IMR-90 (cell line): ENCODE data around the gene SSTR4. TPM values are rescaled to one million over a fixed set of nuclear protein-coding genes. Genes with fewer than 3 reads are reported as not detected.

Source experiments
- ATAC-seq: fragments of 200-7000 bp; cut with Tn5 transposase; 2 replicates; pipeline ENCODE4 v1.9.1; 2020; ENCODE audit warnings: low read depth, mild to moderate bottlenecking, moderate library complexity
- BruUV-seq: library from RNA; stranded (reverse); fragments of 400-500 nt; replicated peaks from 2 replicates; lab custom pipeline; 2021; lab: Mats Ljungman, UMichigan
- CTCF ChIA-PET: fragments of 300-600 bp; formaldehyde crosslinking; extraction: SDS; loops from one replicate; lab custom pipeline; 2021; ENCODE audit warnings: antibody characterized with exemption; lab: Yijun Ruan, JAX
- POLR2A ChIA-PET: fragments of 300-600 bp; sonication (Branson Sonifier 250); formaldehyde crosslinking; loops from one replicate; lab custom pipeline; 2022; ENCODE audit warnings: antibody characterized with exemption; ENCODE audit not compliant: unreplicated experiment; lab: Charles Lee
- DNase-seq: peaks from one replicate; pipeline ENCODE4 v3.0.0; 2013
- H2AFZ ChIP-seq: replicated peaks from 2 replicates; pipeline ENCODE3; 2013; ENCODE audit warnings: low read length, mild to moderate bottlenecking; ENCODE audit not compliant: poor library complexity
- H2AK5ac ChIP-seq: 2 replicates; pipeline ENCODE4 v1.6.1; 2013; ENCODE audit warnings: low read depth, low read length, inconsistent platforms
- H2AK9ac ChIP-seq: replicated peaks from 2 replicates; pipeline ENCODE3; 2013; ENCODE audit warnings: mild to moderate bottlenecking, low read depth, low read length, moderate library complexity; ENCODE audit not compliant: poor library complexity
- H2BK120ac ChIP-seq: 2 replicates; pipeline ENCODE4 v1.6.1; 2013; ENCODE audit warnings: low read depth, low read length, inconsistent platforms
- H2BK15ac ChIP-seq: 3 replicates; pipeline ENCODE4 v1.6.1; 2013; ENCODE audit warnings: low read depth, low read length, inconsistent platforms
- H2BK20ac ChIP-seq: 2 replicates; pipeline ENCODE4 v1.6.1; 2013; ENCODE audit warnings: low read depth, mild to moderate bottlenecking, inconsistent platforms, low read length, moderate library complexity
- H2BK5ac ChIP-seq: 2 replicates; pipeline ENCODE4 v1.6.1; 2013; ENCODE audit warnings: mild to moderate bottlenecking, low read depth, low read length, inconsistent platforms; ENCODE audit not compliant: poor library complexity, severe bottlenecking
- H3K14ac ChIP-seq: replicated peaks from 2 replicates; pipeline ENCODE4 v1.6.1; 2013; ENCODE audit warnings: low read depth, low read length, inconsistent platforms
- H3K18ac ChIP-seq: 2 replicates; pipeline ENCODE4 v1.6.1; 2013; ENCODE audit warnings: low read depth, low read length, control low read depth
- H3K23ac ChIP-seq: 2 replicates; pipeline ENCODE4 v1.6.1; 2013; ENCODE audit warnings: low read depth, low read length, inconsistent platforms
- H3K27ac ChIP-seq: 2 replicates; pipeline ENCODE4 v1.5.1; 2013; ENCODE audit warnings: mild to moderate bottlenecking, control low read depth, low read length; ENCODE audit not compliant: insufficient read depth
- H3K27me3 ChIP-seq: 2 replicates; pipeline ENCODE4 v1.6.1; 2013; ENCODE audit warnings: low read length; ENCODE audit not compliant: control insufficient read depth, insufficient read depth
- H3K36me3 ChIP-seq: 2 replicates; pipeline ENCODE4 v1.6.1; 2013; ENCODE audit warnings: low read length, mixed read lengths; ENCODE audit not compliant: control insufficient read depth, insufficient read depth
- H3K4ac ChIP-seq: 2 replicates; pipeline ENCODE4 v1.6.1; 2013; ENCODE audit warnings: low read depth, low read length, inconsistent platforms
- H3K4me1 ChIP-seq: 2 replicates; pipeline ENCODE4 v1.6.1; 2013; ENCODE audit warnings: low read length, mixed read lengths; ENCODE audit not compliant: control insufficient read depth, insufficient read depth
- H3K4me2 ChIP-seq: 2 replicates; pipeline ENCODE4 v1.6.1; 2013; ENCODE audit warnings: low read depth, mild to moderate bottlenecking, control low read depth, low read length, moderate library complexity
- H3K4me3 ChIP-seq: 2 replicates; pipeline ENCODE4 v1.5.1; 2013; ENCODE audit warnings: low read depth, mild to moderate bottlenecking, control low read depth, low read length, moderate library complexity; ENCODE audit not compliant: insufficient read depth
- H3K56ac ChIP-seq: 2 replicates; pipeline ENCODE4 v1.6.1; 2013; ENCODE audit warnings: low read length, inconsistent platforms; ENCODE audit not compliant: insufficient read depth; ENCODE audit errors: extremely low read depth
- H3K79me1 ChIP-seq, 2 experiments: 2 replicates each; pipeline ENCODE4 v1.6.1; 2013; ENCODE audit warnings: low read length in 2 of 2, inconsistent platforms in 1 of 2, low read depth in 1 of 2
- H3K9ac ChIP-seq: 2 replicates; pipeline ENCODE4 v1.6.1; 2013; ENCODE audit warnings: low read depth, low read length, control low read depth
- H3K9me1 ChIP-seq: 2 replicates; pipeline ENCODE4 v1.6.1; 2013; ENCODE audit warnings: low read length, inconsistent platforms; ENCODE audit not compliant: insufficient read depth
- H3K9me3 ChIP-seq: 2 replicates; pipeline ENCODE4 v1.6.1; 2013; ENCODE audit warnings: low read length; ENCODE audit not compliant: control insufficient read depth, insufficient read depth
- H4K20me1 ChIP-seq: 2 replicates; pipeline ENCODE4 v1.6.1; 2013; ENCODE audit warnings: low read length, inconsistent platforms; ENCODE audit not compliant: insufficient read depth
- H4K5ac ChIP-seq: 2 replicates; pipeline ENCODE4 v1.6.1; 2013; ENCODE audit warnings: mild to moderate bottlenecking, low read depth, low read length, control low read depth
- H4K8ac ChIP-seq, 2 experiments: 2 replicates each; pipeline ENCODE4 v1.6.1; 2013; ENCODE audit warnings: low read depth in 2 of 2, low read length in 2 of 2, control low read depth in 1 of 2, inconsistent platforms in 1 of 2
- H4K91ac ChIP-seq: 2 replicates; pipeline ENCODE4 v1.6.1; 2013; ENCODE audit warnings: low read depth, low read length, inconsistent platforms; ENCODE audit not compliant: insufficient read depth
- MAZ ChIP-seq: IDR thresholded peaks from 2 replicates; pipeline ENCODE4 v1.6.1; 2012; ENCODE audit warnings: low read depth, mild to moderate bottlenecking, low read length, improper control_type of control experiment, moderate library complexity, borderline replicate concordance
- RFX5 ChIP-seq: IDR thresholded peaks from 2 replicates; pipeline ENCODE4 v1.8.0; 2012; ENCODE audit warnings: low read depth, mild to moderate bottlenecking, low read length, moderate library complexity
- WGBS, 2 experiments: methylation state at CpG; one replicate each; pipeline versions ENCODE4 v1.1.5 to v1.1.7; 2013; ENCODE audit warnings: missing lambda C conversion rate in 2 of 2; ENCODE audit not compliant: insufficient read length in 1 of 2; ENCODE audit errors: extremely low coverage in 2 of 2; 5-methylcytosine and 5-hydroxymethylcytosine counted together
- dilution Hi-C: fragments of 300-500 bp; cut with HindIII; formaldehyde crosslinking; loops from one replicate; pipeline ENCODE4 v1.14.3; 2018; ENCODE audit warnings: low sequenced_read_pairs; ENCODE audit not compliant: unreplicated experiment
- in situ Hi-C: fragments of 300-500 bp; cut with MboI; formaldehyde crosslinking; loops from 3 replicates; pipeline ENCODE4 v1.14.3; 2019; ENCODE audit warnings: low sequenced_read_pairs, inconsistent platforms, mixed read lengths
- intact Hi-C: fragments of 100-400 bp; cut with micrococcal nuclease; formaldehyde crosslinking; loops from 2 replicates; pipeline ENCODE4 v1.10.0; 2022
- polyA plus RNA-seq, 3 experiments: library from polyadenylated mRNA; depleted of rRNA; stranded (reverse); fragments of >200 nt; gene quantifications; 2 replicates each; pipeline ENCODE4 v1.2.3, GENCODE V29; 2012; ENCODE audit warnings: low replicate concordance in 1 of 3
- total RNA-seq: library from RNA; depleted of rRNA; stranded (reverse); fragments of >200 nt; gene quantifications from 2 replicates; pipeline ENCODE4 v1.2.3, GENCODE V29; 2012
- TF ChIP-seq, protein P1 (sequence below): conservative IDR thresholded peaks from 2 replicates; pipeline ENCODE4 v1.5.1; 2012; ENCODE audit warnings: mild to moderate bottlenecking, low read depth, low read length, improper control_type of control experiment
- TF ChIP-seq, protein P2 (sequence below): fragments of 150-350 bp; IDR thresholded peaks from 2 replicates; pipeline ENCODE4 v1.6.1; 2016; ENCODE audit warnings: low read depth, mild to moderate bottlenecking, low read length, moderate library complexity, borderline replicate concordance

Gene SSTR4
- total and polyA plus RNA-seq, 2 of the 4 experiments (the other 2 are of a cell fraction) = not detected

DNA sequence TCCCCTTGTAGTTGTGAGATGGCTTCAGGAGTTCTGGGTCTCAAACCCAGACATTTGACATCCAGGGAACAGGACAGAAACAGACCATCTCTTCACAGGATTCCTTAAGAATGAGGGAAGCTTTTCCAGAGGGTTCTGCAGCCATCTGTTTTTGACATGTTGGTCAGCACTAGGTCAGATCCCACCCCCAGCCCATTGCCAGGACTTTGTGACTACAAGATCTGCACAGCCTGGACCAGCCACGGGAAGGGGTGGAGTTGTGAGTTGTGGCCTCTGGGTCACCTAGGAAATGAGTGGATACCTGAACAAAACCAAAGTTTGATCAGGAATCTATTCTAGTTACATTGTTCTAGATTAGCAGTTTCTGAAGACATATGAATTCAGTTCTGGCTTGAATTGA lies 39.2 kb upstream of the SSTR4 start:
- Histone ChIP-seq H3K23ac (no peak overlapping the region), H4K91ac (no peak overlapping the region), H3K4me1 (no peaks in the 10 kb centered on the region), H3K27me3 (peaks cover under 1% of the 10 kb centered on the region), H2BK20ac (no peak overlapping the region), H3K9me1 (no peaks in the 10 kb centered on the region), H4K8ac (no peak overlapping the region), H3K14ac (no peak overlapping the region), H2BK120ac (no peak overlapping the region), H2AK9ac (no peak overlapping the region), H3K9me3 (no peaks in the 10 kb centered on the region), H2AFZ (no peak overlapping the region), H3K36me3 (no peaks in the 10 kb centered on the region), H2AK5ac (no peak overlapping the region), H3K27ac (no peak overlapping the region), H3K4me2 (no peak overlapping the region), H3K9ac (no peak overlapping the region), H2BK5ac (no peak overlapping the region), H3K4ac (no peak overlapping the region), H3K18ac (no peak overlapping the region), H3K56ac (no peak overlapping the region), H4K20me1 (no peaks in the 10 kb centered on the region), H4K5ac (no peak overlapping the region), H3K79me1 (no peaks in the 10 kb centered on the region), H2BK15ac (no peak overlapping the region), H3K4me3 (no peak overlapping the region)
- CTCF ChIA-PET = no interaction called here
- TF ChIP-seq RFX5 = no peak
- TF ChIP-seq, protein P1, sequence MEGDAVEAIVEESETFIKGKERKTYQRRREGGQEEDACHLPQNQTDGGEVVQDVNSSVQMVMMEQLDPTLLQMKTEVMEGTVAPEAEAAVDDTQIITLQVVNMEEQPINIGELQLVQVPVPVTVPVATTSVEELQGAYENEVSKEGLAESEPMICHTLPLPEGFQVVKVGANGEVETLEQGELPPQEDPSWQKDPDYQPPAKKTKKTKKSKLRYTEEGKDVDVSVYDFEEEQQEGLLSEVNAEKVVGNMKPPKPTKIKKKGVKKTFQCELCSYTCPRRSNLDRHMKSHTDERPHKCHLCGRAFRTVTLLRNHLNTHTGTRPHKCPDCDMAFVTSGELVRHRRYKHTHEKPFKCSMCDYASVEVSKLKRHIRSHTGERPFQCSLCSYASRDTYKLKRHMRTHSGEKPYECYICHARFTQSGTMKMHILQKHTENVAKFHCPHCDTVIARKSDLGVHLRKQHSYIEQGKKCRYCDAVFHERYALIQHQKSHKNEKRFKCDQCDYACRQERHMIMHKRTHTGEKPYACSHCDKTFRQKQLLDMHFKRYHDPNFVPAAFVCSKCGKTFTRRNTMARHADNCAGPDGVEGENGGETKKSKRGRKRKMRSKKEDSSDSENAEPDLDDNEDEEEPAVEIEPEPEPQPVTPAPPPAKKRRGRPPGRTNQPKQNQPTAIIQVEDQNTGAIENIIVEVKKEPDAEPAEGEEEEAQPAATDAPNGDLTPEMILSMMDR = no peak
- no peak for TF ChIP-seq MAZ
- TF ChIP-seq, protein P2, sequence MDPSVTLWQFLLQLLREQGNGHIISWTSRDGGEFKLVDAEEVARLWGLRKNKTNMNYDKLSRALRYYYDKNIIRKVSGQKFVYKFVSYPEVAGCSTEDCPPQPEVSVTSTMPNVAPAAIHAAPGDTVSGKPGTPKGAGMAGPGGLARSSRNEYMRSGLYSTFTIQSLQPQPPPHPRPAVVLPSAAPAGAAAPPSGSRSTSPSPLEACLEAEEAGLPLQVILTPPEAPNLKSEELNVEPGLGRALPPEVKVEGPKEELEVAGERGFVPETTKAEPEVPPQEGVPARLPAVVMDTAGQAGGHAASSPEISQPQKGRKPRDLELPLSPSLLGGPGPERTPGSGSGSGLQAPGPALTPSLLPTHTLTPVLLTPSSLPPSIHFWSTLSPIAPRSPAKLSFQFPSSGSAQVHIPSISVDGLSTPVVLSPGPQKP = no peak
- intact Hi-C loops = no loop called here
- in situ Hi-C loops = no loop called here
- dilution Hi-C loops = no loop called here
- DNase-seq (no peak), ATAC-seq (no peak)
- no CpG with 5 or more reads among the region's 1 CpG for WGBS, 2 experiments
- POLR2A ChIA-PET = no interaction called here
- BruUV-seq = no TSS peak
